HG02678 (cell line): ENCODE data around the gene SPG7.

Experiments used
- ATAC-seq: cut with Tn5 transposase; IDR thresholded peaks from one replicate; pipeline ENCODE4 v1.9.1; 2021; ENCODE audit warnings: mild to moderate bottlenecking, moderate library complexity; ENCODE audit not compliant: unreplicated experiment

SPG7 gene

DNA sequence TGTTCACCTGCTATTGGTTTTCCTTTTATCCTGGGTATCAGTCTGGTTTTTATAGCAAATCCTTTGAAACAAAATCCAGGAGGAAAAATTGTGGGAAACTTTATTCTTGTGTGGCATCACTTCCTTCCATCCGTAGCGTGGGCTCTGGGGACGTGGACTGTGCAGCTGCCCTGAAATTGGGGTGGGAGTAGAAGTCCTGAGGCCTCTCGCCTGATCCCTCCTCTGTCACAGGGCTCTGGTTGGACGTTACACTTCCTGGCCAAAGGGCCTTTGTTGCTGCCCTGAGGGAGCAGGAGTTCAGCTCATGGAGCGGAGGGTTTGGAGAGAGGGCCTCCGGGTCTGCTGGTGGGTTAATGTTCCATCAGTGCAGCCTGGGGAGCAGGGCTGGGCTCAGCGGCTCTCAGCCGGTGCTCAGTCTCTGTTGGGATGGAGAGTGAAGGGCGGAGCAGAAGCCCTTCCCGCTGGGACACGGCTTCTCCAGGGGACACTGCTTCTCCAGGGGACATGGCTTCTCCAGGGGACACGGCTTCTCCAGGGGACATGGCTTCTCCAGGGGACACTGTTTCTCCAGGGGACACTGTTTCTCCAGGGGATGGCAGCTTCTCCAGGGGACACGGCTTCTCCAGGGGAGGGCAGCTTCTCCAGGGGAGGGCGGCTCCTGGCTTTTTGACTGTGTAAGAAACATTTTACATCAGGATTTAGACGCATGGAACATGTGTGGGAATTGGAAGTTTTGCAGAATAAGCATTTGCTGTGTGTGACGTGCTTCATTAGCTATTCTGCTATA, 37.0 kb downstream of the SPG7 start:
- no peak for ATAC-seq

DNA sequence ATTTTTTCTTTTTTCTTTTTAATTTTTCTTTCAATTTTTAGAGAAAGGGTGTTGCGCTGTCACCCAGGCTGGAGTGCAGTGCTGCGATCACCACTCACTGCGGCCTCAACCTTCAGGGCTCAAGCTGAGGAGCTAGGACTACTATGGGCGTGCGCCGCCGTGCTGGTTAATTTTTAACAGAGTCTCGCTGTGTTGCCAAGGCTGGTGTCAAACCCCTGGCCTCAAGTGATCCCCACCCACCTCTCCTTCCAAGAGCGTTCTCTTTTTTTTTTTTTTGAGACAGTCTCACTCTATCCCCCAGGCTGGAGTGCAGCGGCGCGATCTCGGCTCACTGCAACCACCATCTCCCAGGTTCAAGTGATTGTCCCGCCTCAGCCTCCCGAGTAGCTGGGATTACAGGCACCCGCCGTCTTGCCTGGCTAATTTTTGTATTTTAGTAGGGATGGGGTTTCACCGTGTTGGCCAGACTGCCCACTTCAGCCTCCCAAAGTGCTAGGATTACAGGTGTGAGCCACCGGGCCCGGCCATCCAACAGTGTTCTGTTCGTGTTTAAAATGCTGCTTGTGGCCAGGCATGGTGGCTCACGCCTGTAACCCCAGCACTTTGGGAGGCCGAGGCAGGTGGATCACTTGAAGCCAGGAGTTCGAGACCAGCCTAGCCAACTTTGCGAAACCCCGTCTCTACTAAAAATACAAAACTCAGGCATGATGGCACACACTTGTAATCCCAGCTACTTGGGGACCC, 37.8 kb downstream of the SPG7 start:
- ATAC-seq: no peak

DNA sequence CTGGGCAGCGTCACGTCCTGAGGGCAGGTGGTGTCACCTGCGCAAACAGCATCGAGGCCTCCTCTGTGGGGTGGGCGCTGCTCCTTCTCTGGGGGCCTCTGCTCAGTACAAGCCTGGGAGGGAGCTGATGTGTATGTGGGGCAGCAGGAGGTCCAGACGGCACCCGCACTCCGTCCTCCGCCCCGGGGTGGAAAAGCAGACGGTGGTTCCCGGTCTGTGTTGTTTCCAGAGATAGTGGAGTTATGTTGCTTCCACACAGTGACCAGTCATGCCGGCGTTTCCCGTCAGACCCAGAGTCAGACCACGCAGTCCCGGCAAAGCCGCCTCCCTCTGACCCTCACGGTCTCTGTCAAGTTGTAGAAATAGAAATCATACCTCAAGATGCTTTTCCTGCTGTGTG, 38.6 kb downstream of the SPG7 start:
- no peak for ATAC-seq

GRCh38 chr16:89547291-89547690, 39.1 kb downstream of the SPG7 start:
- ATAC-seq: no peak

DNA sequence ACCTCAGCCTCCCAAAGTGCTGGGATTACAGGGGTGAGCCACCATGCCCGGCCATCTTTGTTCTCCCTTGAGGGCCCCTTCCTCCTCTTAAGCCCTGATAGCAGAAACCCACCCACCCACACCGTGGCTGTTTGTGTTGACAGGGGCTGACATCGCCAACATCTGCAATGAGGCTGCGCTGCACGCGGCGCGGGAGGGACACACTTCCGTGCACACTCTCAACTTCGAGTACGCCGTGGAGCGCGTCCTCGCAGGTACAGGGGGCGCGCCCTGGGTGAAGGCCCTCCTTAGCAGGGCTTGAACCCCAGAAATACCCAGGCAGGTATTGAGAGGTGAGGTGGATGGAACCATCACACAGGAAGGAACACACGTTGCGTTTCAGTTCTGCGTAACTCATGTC, 39.7 kb downstream of the SPG7 start:
- ATAC-seq: no peak

- ATAC-seq: no peak
Observed at GRCh38 chr16:89548344-89549006, 40.3 kb downstream of the SPG7 start.

DNA sequence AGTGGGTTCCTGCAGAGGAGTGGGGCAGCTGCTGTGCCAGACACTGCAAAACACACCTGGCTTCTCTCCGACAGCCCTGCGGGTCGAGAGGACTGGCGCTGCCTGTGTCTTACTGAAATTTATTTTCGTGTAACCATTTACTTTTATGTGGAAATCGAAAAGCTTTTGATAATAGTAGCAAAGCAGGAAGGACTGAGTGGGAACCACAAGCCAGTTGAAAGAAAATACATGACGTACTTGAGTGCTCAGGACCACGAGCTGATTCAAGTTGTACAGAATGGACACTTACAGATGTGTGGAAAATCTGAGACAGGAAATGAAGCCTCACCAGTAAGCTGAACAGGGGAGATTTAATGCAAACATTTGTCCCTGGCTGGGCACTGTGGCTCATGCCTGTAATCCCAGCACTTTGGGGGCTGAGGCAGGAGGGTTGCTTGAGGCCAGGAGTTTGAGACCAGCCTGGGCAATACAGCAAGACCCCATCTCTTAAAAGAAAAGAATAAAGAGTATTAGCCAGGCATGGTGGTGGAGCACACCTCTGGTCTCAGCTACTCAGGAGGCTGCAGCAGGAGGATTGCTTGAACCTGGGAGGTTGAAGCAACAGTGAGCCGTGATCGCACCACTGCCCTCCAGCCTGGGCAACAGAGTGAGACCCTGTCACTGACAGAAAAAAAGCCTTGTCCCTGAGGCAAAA, 41.0 kb downstream of the SPG7 start:
- ATAC-seq: no peak

DNA sequence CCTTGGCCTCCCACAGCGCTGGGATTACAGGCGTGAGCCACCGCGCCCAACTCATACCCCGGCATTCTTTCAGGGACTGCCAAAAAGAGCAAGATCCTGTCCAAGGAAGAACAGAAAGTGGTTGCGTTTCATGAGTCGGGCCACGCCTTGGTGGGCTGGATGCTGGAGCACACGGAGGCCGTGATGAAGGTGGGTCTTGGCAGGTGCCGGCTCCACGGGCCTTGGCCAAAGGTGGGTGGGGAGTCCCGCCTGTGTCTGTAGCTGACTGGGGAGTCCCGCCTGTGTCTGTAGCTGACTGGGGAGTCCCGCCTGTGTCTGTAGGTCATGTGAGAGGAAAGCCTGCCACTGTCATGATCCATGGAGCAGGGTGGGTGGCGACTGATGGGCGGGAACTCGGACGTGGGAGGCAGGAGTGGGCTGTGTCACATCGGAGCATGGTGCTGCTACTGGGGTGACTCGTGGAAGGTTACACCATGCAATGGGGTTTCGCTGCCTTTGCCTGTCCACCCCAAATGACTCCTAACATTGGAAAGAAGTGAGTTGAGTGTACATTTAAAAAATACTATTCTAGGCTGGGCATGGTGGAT, 42.3 kb downstream of the SPG7 start:
- no peak for ATAC-seq

- ATAC-seq: no peak
Observed at GRCh38 chr16:89552329-89552728, 44.1 kb downstream of the SPG7 start.

DNA sequence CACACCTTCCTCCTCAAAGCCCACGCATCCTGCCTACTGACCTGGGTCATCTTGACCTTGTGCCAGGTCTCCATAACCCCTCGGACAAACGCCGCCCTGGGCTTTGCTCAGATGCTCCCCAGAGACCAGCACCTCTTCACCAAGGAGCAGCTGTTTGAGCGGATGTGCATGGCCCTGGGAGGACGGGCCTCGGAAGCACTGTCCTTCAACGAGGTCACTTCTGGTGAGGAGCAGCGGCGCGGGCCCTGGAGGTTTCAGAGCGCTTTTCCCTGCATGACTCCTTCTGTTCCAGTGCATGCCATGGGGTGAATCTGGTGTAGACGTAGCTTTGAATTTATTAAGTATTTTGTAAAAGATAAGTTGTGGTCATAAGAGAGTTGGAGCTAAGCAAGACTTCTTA, 44.7 kb downstream of the SPG7 start:
- no peak for ATAC-seq

- no peak for ATAC-seq
Observed at GRCh38 chr16:89553733-89554132, 45.5 kb downstream of the SPG7 start.

- ATAC-seq: no peak
Observed at GRCh38 chr16:89554343-89554742, 46.1 kb downstream of the SPG7 start.

GRCh38 chr16:89555265-89555664, 47.1 kb downstream of the SPG7 start:
- no peak for ATAC-seq

GRCh38 chr16:89555780-89556179, 47.6 kb downstream of the SPG7 start:
- no peak for ATAC-seq

- no peak for ATAC-seq
Observed at GRCh38 chr16:89556750-89557689, 48.8 kb downstream of the SPG7 start.

DNA sequence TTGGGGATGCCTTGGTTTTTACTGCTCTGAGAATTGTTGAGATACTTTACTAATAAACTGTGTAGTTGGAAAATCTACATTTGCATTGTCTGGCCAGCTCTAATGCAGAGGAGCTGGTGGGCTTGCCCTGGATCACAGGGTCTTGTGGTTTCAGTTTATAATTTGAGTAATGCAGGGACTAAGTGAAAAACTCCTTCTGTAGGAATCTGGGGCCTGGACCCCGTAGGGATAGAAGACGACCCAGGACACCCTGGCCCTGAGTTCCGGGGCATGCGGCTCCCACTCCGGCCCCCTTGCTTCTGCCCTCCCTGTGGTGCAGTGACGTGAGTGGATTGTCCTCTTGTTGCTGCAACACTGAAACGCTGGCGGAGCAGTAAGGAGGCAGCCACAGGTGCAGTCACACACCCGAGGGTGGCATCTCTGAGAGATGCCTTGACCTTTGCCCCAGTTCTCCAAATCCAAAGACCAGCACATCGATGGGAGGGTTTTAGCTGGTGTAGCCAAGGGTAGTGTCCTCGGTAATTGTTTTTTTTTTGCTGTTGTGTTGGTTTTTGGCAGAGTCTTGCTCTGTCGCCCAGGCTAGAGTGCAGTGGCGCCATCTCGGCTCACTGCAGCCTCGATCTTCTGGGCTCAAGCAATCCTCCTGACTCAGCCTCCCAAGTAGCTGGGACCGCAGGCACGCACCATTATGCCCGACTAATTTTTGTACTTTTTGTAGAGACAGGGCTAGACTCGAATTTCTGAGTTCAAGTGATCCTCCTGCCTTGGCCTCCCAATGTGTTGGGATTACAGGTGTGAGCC, 49.7 kb downstream of the SPG7 start:
- no peak for ATAC-seq

- ATAC-seq: peak; percentile 88
Observed at GRCh38 chr16:89560378-89561141, 52.4 kb downstream of the SPG7 start, which contains the start of gene RPL13. RPL13 (plus strand) TSS chr16:89560682; CDS start chr16:89560960, 278 bp downstream.
